ENCODE data around the gene ATRX.
"Not testable (repeated sequence)": the region's sequence is repeated elsewhere in the genome, so short reads cannot be mapped to it uniquely, and the experiment has no call there.

Gene ATRX, protein sequence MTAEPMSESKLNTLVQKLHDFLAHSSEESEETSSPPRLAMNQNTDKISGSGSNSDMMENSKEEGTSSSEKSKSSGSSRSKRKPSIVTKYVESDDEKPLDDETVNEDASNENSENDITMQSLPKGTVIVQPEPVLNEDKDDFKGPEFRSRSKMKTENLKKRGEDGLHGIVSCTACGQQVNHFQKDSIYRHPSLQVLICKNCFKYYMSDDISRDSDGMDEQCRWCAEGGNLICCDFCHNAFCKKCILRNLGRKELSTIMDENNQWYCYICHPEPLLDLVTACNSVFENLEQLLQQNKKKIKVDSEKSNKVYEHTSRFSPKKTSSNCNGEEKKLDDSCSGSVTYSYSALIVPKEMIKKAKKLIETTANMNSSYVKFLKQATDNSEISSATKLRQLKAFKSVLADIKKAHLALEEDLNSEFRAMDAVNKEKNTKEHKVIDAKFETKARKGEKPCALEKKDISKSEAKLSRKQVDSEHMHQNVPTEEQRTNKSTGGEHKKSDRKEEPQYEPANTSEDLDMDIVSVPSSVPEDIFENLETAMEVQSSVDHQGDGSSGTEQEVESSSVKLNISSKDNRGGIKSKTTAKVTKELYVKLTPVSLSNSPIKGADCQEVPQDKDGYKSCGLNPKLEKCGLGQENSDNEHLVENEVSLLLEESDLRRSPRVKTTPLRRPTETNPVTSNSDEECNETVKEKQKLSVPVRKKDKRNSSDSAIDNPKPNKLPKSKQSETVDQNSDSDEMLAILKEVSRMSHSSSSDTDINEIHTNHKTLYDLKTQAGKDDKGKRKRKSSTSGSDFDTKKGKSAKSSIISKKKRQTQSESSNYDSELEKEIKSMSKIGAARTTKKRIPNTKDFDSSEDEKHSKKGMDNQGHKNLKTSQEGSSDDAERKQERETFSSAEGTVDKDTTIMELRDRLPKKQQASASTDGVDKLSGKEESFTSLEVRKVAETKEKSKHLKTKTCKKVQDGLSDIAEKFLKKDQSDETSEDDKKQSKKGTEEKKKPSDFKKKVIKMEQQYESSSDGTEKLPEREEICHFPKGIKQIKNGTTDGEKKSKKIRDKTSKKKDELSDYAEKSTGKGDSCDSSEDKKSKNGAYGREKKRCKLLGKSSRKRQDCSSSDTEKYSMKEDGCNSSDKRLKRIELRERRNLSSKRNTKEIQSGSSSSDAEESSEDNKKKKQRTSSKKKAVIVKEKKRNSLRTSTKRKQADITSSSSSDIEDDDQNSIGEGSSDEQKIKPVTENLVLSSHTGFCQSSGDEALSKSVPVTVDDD (N-terminal part only)

DNA sequence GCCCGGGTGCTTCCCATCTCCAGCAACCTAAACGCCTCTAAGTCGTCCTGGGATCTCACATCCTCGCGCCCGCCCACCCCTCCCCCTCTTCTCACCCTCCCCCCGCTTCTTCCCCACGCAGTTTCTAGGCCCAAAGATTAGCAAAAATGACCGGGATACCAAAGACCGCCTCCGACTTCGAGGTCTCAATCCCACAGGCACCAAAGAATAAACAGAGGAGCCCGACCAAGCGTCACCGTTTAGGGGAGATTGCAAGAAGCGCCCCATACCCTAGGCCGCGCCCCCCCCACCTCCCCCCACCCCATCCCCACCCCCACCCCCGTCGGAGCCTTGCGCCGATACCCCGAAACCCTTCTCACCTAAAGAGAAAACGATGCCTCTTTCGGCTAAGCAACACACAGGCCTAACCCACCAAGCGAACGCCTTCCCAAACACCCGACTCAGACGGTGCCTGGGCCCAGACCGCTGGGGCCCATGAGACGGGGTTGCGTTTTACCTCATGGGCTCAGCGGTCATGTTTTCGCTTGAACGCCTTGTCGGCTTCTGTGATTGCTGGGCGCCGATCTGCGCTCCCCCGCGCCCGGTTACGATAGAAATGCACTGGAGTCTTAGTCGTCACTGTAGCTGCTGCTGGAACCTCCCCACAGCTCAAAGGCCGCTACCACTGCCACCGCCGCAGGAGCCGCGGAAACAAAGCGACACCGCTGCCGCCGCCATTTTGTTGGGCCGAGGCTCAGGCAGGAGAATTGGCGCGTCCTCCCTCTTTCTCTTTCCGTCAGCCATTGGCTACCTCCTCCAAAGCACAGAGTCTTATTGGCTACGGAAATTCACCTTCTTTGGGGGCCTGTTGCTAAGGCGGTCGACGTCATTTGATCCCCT is at the start of gene ATRX:
Gene ATRX (minus strand): TSS at position 731 of the 879 bp plus-strand sequence. CDS start 215 bp downstream, at position 516.
- peak; percentile 82 for DNase-seq

DNA sequence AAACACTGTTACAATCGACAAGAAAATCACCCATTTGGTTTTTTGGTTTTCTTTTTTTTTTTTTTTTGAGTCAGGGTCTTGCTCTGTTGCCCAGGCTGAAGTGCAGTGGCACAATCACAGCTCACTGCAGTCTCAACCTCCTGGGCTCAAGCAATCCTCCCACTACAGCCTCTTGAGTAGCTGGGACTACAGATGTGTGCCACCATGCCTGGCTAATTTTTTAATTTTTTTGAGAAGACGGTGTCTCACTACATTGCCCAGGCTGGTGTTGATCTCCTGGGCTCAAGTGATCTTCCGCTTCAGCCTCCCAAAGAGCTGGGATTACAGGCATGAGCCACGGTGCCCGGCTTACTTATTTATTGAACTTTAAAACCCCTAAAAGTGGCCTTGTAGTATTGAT is 45.5 kb upstream of the ATRX start:
- DNase-seq, result not testable (repeated sequence)

DNA sequence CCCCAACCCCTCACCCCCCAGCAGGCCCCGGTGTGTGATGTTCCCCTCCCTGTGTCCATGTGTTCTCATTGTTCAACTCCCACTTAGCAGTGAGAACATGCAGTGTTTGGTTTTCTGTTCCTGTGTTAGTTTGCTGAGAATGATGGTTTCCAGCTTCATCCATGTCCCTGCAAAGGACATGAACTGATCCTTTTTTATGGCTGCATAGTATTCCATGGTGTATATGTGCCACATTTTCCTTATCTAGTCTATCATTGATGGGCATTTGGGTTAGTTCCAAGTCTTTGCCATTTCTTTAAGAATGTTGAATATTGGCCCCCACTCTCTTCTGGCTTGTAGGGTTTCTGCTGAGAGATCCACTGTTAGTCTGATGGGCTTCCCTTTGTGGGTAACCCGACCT is 36.0 kb upstream of the ATRX start:
- DNase-seq, result not testable (repeated sequence)

DNA sequence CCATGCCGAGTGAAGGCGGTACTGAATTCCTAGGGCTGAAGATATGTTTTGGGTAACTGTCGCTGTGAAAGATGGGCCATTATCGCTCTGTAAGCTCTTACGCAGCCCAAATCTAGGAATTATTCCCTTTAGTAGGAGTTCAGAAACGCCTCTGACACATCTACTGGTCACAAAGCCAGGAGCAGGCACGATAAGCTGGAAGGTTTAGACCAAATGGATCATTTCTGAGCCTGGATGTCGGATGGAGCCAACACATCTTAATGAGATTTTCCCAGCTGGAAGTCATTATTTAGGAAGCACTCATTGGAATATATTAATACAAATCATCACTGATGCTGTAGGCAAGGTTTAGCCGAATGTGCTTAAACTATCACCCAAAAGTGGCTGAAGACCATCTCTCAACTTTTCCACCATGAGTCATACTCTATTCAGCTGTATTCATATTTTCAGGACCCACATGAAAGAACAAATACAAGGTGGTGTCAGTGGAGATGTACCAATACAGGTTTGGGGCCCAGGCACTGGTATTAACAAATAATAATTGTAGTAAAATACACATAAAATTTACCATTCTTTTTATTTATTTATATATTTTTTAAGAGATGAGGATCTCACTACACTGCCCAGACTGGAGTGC is 34.2 kb upstream of the ATRX start:
- no peak for DNase-seq

DNA sequence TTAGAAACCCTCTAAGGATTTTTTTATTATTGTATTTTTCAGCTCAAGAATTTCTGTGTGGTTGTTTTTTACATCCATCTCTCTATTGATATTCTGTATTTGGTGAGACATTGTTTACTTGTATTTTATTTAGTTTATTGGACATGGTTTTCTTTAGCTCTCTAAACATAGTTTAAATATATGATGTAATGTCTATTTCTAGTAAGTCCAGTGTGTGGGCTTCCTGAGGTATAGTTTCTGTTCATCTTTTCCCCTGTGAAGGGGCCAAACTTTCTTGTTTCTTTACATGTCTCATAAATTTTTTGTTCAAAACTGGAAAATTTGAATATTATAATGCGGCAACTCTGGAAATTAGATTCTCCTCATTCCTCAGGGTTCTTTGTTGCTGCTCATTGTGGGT is 28.2 kb upstream of the ATRX start:
- DNase-seq, result no peak

DNA sequence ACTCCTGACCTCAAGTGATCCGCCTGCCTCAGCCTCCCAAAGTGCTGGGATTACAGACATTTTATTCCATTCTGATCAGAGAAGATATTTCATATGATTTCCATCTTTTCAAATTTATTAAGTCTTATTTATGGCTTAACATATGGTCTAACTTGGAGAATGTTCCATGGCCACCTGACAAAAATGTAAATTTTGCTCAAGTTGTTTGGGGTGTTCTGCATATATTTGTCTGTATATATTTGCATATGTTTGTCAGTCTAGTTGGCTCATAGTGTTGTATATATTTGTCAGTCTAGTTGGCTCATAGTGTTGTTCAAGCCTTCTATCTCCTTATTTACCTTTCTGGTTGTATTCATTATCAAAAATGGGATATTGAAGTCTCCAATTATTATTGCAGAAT is 16.2 kb upstream of the ATRX start:
- DNase-seq, result no peak

DNA sequence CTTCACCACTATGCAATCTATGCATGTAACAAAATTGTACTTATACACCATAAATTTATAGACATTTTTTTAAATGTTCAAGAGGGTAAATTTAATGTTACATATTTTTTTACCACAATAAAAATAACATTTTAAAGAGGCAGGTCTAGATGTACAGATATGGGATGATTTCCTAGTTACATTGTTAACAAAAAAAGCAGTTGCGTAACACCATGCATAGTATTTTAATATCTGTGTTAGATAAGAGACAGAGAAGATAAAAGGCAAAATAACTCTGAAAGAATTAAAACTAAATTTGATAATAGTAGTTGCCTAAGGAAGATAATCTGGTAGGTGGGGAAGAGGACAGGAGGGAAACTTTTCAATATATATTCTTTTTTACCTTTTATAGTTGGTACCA is 9.1 kb upstream of the ATRX start:
- no peak for DNase-seq

DNA sequence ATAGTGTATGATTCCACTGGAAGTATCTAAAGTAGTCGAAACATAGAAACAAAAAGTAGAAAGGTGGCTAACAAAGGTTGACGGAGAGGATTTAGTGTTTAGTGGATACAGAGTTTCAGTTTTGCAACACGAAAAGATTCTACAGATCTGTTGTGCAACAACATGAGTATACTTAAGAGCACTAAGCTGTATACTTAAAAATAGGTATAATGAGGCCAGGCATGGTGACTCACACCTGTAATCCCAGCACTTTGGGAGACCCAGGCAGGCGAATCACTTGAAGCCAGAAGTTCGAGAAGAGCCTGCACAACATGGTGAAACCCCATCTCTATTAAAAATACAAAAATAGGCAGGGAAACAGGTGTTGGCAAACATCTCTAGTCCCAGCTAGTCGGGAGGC is 7.9 kb upstream of the ATRX start:
- DNase-seq, result no peak

DNA sequence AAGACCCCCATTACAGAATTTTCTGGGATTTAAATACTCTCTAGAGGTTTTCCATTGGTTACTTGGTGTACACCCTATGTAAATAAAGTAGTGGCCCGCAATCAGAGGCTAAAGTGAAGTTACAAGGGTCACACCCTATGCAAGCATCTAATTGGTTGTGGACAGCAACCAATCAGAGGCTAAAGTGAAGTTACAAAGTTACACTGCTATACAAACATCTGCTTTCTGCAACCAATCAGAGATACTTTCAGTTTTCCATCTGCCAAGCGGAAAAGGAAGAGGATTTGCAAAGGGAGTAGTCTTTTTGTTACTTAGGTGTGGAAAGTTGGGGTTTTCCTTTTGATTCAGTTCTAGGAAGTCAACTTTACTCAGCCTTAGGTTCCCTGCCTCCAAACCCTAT is 2.0 kb upstream of the ATRX start:
- DNase-seq, result no peak

DNA sequence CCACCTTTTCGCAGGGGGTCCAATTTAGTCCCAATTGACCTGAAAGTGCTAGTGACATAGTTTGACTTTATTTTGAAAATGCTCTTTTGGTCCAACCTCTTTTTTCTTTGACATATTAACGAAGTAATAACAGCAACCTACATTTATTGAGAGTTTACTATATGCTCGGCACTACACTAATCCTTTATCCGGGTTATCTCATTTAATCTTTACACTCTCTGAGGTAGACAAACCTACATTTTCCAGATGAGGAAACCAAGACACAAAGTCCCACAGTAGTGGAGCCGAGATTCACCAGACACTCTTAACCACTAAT is 307 bp upstream of the ATRX start:
- DNase-seq, result no peak

DNA sequence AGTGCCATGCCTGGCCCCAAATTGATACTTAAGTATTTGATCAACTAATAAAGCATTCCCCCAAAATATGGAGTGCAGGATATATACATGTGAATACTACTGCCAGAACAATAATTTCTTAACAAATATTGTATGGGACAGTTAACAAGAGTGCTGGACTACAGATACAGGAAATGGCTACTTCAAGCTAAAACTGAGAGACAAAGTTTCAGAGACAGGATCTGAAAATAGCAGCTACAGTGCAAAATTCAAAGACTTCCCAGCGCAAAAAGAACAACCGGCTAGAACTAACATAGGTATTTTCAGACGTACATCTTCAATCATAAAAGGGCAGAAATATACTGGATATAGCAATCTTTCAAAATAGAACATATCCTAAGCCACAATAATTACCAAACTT is 6.3 kb downstream of the ATRX start:
- no peak for DNase-seq

DNA sequence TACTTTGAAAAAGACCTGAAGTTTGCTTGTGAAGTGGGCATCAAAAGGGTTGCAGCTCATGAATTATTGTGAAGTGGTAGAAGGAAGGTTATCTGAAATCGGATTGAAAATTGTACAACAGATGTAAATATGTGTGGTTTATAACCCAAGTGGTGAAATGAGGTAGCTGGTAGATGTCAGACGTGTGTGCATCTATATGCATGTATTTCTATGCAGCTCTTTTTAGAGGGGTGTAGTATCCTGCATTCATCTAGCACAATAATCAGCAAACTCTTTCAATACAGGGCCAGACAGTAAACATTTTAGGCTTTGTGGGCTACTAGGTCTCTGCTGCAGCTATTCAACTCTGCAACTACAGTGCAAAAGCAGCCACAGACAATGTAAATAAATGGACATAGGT is 9.4 kb downstream of the ATRX start:
- DNase-seq, result no peak

DNA sequence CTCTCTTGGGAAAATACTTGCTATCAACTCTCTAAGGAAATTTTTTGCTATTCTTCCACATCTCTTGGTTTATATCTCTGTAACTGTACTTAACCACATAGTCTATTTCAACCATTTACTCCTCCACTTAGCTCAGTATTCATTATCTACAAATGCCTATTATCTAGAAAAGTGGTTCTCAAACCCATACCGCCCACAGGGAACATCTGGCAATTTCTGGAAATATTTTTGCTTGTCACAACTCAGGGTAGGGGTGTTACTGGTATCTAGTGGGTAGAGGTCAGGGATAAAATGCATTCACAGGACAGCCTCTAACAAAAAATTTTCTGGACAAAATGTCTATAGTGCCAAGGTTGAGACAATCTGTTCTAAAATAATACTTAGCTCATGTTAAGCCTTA is 14.4 kb downstream of the ATRX start:
- no peak for DNase-seq

DNA sequence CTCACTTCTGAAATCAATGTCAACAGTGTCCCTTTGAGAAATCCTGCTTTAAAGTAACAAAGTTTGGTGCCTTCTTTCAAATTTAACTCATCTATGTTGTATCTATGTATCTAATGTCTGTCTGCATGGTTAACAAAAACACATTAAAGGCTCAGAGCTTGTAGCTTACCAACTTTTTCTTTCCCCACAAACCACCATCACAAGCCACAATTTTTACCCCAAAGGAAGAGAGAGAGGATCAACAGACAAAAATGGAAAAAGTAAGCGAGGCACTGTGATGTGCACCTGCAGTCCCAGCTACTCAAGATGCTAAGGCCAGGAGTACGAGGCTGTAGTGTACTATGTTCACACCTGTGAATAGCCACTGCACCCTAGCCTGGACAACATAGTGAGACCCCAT is 17.2 kb downstream of the ATRX start:
- no peak for DNase-seq

DNA sequence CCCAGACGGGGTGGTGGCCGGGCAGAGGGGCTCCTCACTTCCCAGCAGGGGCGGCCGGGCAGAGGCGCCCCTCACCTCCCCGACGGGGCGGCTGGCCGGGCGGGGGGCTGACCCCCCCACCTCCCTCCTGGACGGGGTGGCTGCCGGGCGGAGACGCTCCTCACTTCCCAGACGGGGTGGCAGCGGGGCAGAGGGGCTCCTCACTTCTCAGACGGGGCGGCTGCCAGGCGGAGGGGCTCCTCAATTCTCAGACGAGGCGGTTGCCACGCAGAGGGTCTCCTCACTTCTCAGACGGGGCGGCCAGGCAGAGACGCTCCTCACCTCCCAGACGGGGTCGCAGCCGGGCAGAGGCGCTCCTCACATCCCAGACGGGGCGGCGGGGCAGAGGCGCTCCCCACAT is 19.8 kb downstream of the ATRX start:
- DNase-seq, result not testable (repeated sequence)

DNA sequence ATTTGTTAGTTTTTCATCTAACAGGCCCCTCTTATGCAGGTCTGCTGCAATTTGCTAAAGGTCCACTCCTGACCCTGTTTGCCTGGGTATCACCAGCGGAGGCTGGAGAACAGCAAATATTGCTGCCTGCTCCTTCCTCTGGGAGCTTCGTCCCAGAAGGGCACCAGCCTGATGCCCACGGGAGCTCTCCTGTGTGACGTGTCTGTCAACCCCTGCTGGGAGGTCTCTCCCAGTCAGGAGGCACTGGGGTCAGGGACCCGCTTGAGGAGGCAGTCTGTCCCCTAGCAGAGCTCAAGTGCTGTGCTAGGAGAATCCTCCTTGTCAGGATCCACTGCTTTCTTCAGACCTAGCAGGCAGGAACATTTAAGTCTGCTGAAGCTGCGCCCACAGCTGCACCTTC is 30.5 kb downstream of the ATRX start:
- DNase-seq, result no peak

DNA sequence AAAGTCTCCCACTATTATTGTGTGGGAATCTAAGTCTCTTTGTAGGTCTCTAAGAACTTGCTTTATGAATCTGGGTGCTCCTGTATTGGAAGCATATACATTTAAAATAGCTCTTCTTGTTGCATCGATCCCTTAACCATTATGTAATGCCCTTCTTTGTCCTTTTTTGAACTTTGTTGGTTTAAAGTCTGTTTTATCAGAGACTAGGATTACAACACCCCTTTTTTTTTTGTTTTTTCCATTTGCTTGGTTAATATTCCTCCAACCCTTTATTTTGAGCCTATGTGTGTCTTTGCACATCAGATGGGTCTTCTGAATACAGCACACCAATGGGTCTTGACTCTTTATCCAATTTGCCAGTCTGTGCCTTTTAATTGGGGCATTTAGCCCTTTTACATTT is 32.1 kb downstream of the ATRX start:
- DNase-seq, result not testable (repeated sequence)

DNA sequence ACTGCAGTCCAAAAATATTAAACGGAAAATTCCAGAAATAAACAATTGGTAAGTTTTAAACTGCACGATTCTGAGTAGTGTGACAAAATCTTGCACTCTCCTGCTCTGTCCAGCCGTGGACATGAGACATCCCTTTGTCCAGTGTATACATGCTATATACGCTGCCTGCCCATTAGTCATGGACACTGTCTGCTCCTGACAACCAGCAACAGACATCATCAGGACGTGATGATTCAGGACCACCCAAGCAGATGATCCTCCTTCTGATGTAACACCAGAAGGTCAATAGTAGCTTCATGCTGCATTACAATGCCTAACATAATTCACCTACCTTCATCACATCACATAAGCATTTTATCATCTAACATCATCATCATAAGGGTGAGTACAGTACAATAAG is 36.3 kb downstream of the ATRX start:
- DNase-seq, result no peak

DNA sequence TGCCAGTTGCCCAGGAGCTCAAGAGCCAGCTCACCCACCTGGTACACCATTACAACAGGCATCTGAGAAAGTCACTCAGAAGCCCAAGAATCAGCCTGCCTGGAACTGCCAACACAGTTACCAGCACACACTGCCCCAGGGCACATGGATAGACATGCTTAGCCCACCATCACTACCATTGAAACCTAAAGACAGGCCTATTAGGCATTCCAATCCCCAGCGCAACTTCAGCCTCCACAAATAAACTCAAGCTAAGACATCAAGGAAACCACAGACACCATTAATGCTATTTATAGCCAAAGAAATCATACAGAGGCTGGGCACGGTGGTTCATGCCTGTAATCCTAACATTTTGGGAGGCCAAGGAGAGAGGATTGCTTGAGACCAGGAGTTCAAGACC is 42.3 kb downstream of the ATRX start:
- DNase-seq, result no peak

DNA sequence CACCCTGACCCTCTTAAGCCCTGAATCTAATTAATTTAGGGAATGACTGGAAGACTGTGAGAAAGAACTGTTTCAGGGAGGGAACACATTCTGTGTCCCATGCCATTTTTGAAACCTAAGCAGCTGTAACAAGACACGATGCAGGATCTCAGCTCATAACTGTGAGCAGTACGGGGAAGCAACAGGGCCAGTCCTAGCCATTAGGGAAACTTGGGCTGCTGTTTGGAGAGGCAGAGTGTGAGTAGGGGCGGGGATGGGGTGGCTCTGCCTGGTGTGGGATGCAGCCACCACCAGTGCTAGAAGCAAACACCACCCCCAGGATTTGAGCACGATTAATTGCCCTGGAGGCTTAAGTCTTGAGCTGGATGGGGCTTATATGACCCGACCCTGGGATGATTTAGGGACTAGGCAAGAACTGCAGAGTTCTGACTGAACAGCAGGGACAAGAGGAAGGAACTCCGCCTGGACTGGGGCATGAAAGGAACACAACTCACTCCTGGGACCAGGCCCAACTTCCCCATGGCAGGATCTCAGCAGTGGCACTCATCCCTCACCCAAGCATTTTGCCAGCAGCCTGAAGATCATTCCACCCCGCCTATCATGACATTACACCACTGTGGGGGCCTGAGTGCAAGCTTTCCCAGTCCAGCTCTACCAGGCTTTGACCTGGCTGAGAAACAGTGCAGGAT is 43.1 kb downstream of the ATRX start:
- DNase-seq, result no peak

DNA sequence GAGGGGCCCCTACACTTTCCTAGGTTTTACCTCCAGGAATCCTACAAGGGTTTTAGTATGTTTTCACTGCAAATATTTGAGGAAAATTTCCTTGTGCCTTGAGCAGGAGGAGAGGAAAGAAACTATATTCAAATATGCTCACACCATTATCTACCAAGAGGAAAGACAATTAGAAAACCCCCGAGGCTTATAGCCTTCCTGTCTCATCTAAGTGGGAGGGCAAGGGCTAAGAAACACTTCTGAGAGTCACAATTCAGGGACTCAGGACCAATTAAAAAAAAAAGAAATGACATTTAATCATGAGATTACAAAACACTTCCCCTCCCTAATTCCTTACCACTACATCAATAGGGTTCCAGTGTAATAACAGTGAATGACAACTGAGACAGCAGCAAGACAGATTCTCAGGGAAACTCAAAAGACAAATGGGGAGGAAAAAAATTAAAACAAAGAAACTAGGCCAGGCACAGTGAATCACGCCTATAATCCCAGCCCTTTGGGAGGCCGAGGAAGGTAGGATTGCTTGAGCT is 45.6 kb downstream of the ATRX start:
- DNase-seq, result no peak
